OCI-LY1 (cell line): Measurements from ENCODE around the gene GMFB.

Experiments
- EZH2 ChIP-seq: fragments of 200-600 bp; sonication (generic), shearing (Covaris generic); IDR thresholded peaks from 2 replicates; pipeline ENCODE4 v1.8.0; 2017; ENCODE audit warnings: borderline replicate concordance, mixed run types, mild to moderate bottlenecking, antibody characterized with exemption, low read length, moderate library complexity, mixed read lengths
- TF ChIP-seq, protein P1 (sequence below): fragments of 200-600 bp; sonication (generic), shearing (Covaris generic); IDR thresholded peaks from 2 replicates; pipeline ENCODE4 v1.5.1; 2017; ENCODE audit warnings: mild to moderate bottlenecking, antibody characterized with exemption, low read length, moderate library complexity, mixed read lengths

DNA sequence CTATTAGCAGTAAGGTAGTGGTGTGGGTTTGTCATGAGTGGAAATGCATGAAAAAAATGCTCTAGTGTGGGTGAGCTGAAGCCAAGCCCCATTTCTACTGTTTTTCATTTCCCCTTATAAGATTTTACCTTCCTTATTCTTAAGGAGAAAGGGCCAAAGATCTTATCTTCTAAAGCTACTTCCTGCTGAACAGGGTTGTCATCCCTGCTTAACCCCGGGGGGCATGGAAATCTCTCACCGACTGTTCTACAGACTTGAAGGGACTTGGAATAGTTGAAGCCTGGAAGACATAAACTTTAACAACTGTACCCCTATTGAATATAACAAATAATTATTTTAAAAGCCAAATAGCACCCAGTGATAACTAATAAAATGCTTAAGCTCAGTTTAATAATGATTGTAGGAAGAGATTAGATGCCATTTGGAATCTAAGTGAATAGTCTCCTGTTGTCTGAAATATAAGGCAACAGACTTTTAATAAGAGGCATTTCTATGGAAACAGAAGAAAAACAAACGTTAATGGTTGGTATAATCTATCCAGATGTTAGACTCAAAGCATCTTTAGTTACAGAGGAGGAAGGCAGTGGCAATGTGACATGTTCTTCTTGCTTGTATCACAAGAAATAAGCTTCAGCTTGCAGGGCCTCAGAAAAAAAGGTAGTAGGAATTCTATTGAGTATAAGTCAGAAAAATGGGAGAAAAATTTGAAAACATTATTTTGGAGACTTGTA lies 1.8 kb upstream of the GMFB start:
- no peak for TF ChIP-seq EZH2
- TF ChIP-seq, protein P1, sequence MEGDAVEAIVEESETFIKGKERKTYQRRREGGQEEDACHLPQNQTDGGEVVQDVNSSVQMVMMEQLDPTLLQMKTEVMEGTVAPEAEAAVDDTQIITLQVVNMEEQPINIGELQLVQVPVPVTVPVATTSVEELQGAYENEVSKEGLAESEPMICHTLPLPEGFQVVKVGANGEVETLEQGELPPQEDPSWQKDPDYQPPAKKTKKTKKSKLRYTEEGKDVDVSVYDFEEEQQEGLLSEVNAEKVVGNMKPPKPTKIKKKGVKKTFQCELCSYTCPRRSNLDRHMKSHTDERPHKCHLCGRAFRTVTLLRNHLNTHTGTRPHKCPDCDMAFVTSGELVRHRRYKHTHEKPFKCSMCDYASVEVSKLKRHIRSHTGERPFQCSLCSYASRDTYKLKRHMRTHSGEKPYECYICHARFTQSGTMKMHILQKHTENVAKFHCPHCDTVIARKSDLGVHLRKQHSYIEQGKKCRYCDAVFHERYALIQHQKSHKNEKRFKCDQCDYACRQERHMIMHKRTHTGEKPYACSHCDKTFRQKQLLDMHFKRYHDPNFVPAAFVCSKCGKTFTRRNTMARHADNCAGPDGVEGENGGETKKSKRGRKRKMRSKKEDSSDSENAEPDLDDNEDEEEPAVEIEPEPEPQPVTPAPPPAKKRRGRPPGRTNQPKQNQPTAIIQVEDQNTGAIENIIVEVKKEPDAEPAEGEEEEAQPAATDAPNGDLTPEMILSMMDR: no peak
